Breast epithelium (tissue), 3 donors: ENCODE data around the gene ARMH4.

ENCODE experiments used
- POLR2A ChIP-seq: fragments of 450-650 bp; IDR thresholded peaks from one replicate; pipeline ENCODE4 v1.6.1; 2016; ENCODE audit warnings: antibody characterized with exemption, mild to moderate bottlenecking, moderate library complexity
- POLR2AphosphoS5 ChIP-seq, 3 donors: sonication (generic); formaldehyde crosslinking; IDR thresholded peaks; one replicate each; pipeline ENCODE4 v1.6.1; 2017; ENCODE audit warnings: antibody characterized with exemption in 3 of 3
- TF ChIP-seq, protein P1 (sequence below), 3 donors: fragments of 450-650 bp; IDR thresholded peaks; one replicate each; pipeline ENCODE4 v1.5.1; 2016 to 2017; ENCODE audit warnings: antibody characterized with exemption in 3 of 3, mild to moderate bottlenecking in 3 of 3, moderate library complexity in 3 of 3

DNA sequence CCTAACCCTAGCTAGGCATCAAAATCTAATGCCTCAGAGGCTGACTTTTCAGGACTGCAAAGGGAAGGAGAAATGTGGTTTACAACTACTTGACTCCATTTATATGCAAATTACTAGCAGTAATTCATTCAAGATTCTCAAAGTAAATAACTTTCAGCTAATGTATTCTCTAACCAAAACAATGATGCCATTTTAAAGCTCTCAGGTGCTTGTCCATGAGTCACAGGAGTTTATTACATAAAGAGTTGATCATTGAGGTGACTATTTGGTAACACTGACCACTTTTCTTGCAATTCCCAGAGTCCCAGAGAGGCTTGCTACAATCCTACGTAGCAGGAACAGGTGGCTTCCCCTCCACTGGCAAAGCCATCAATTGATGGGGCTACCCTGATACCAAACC is 177.1 kb downstream of the ARMH4 start:
- TF ChIP-seq, protein P1, sequence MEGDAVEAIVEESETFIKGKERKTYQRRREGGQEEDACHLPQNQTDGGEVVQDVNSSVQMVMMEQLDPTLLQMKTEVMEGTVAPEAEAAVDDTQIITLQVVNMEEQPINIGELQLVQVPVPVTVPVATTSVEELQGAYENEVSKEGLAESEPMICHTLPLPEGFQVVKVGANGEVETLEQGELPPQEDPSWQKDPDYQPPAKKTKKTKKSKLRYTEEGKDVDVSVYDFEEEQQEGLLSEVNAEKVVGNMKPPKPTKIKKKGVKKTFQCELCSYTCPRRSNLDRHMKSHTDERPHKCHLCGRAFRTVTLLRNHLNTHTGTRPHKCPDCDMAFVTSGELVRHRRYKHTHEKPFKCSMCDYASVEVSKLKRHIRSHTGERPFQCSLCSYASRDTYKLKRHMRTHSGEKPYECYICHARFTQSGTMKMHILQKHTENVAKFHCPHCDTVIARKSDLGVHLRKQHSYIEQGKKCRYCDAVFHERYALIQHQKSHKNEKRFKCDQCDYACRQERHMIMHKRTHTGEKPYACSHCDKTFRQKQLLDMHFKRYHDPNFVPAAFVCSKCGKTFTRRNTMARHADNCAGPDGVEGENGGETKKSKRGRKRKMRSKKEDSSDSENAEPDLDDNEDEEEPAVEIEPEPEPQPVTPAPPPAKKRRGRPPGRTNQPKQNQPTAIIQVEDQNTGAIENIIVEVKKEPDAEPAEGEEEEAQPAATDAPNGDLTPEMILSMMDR (IDR thresholded peaks at IDR 0.05): no peak
- TF ChIP-seq POLR2A: no peak
- no peak for TF ChIP-seq POLR2AphosphoS5 (IDR thresholded peaks at IDR 0.05)
